Measurements from ENCODE around the gene TRMT2A. TPM values are rescaled to one million over a fixed set of nuclear protein-coding genes. Genes with fewer than 3 reads are reported as not detected.

Gene TRMT2A
- polyA plus RNA-seq, 1 of the 3 experiments (the other 2 are of a cell fraction), result 54.6 TPM

- Histone ChIP-seq H4K20me1 (ENCODE audit: insufficient read depth) (peaks cover 15% of the 10 kb centered on the region; the same call in 1 of the 2 replicates), H3K36me3 (replicated peaks in 1 of 2; ENCODE audit: control insufficient read depth in 1 of 2, insufficient read depth in 2 of 2, low read length in 1 of 2) (peaks cover 79 to 89% of the 10 kb centered on the region in 2 experiments), H3K27ac (ENCODE audit: low read depth in 2 of 2, low read length in 1 of 2) (no peak overlapping the region), H3K9me2 (no peaks in the 10 kb centered on the region), H3F3A (replicated peaks; ENCODE audit: insufficient read depth) (peaks cover 13% of the 10 kb centered on the region), H3K4me1 (ENCODE audit: control insufficient read depth in 1 of 2, insufficient read depth in 2 of 2, low read depth in 1 of 2, low read length in 1 of 2) (no peaks in the 10 kb centered on the region; a peak in 1 of 4 replicates), H3K4me2 (no peak overlapping the region), H3K79me2 (ENCODE audit: insufficient read depth) (peaks cover 68% of the 10 kb centered on the region), H2AFZ (ENCODE audit: low read depth) (no peak overlapping the region), H3K27me3 (ENCODE audit: insufficient read depth) (no peaks in the 10 kb centered on the region), H3K4me3 (ENCODE audit: low read depth in 2 of 2, low read length in 1 of 2) (no peak overlapping the region), H3K9ac (no peak overlapping the region), H3K9me3 (no peaks in the 10 kb centered on the region)
- TF ChIP-seq FOXM1 (IDR thresholded peaks at IDR 0.05; ENCODE audit: low read depth) (no peak), ELF1 (IDR thresholded peaks at IDR 0.05) (no peak), SIN3A (IDR thresholded peaks at IDR 0.05; ENCODE audit: borderline replicate concordance, low read depth, low read length) (no peak), MEF2A (IDR thresholded peaks at IDR 0.05; ENCODE audit: borderline replicate concordance, low read depth) (no peak), EP300 (IDR thresholded peaks at IDR 0.05; ENCODE audit: borderline replicate concordance in 1 of 2, low read depth in 1 of 2, low read length in 1 of 2) (no peak), TEAD4 (IDR thresholded peaks at IDR 0.05; ENCODE audit: borderline replicate concordance, insufficient read depth) (no peak)
- TF ChIP-seq, protein P1, sequence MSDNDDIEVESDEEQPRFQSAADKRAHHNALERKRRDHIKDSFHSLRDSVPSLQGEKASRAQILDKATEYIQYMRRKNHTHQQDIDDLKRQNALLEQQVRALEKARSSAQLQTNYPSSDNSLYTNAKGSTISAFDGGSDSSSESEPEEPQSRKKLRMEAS (IDR thresholded peaks at IDR 0.05; ENCODE audit: low read depth), result no peak
- CTCF ChIA-PET, result no interaction called here
- POLR2A ChIA-PET, result no interaction called here
- WGBS (ENCODE audit: low lambda C conversion rate), result 99% methylated on average over 11 of the region's 11 CpGs
- no peak for DNase-seq
Measured at GRCh38 chr22:20092477-20092854, 24.6 kb downstream of the TRMT2A start.

DNA sequence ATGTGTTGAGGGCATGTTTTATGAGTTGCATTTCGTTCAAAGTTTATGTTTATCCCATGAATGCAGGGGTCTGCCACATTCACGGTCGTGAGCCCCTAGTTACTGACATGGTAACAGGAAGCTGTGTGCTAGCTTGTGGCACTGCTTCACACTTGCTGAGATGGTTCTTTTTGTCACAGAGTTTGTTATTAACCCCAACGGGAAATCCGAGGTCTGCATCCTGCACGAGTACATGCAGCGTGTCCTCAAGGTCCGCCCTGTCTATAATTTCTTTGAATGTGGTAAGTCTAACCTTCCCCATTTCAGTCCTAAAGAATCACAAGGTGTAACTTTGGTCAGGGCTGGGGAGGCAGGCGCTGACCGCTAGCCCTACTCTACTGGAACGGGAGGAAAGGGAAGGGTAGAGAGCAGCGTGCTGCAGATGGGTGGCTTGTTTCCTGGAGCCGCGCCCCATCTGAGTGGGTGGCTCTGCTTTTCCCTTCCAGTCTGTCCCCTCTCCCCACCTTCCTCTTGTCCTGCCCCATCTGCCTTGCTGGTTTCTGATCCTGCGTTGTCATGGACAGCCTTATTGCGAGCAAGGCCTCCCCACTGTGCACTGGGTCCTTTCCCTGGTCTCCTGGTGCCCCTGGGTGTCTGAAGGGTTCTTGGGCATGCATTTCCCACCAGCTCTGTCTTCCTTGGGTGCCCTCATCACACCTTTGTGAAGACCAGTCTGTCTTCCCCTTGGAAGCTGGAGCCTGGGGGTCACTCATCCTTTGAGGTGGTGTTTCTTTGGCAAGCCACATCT is 25.1 kb downstream of the TRMT2A start:
- ChIA-PET POLR2A (no interaction called here), CTCF (interaction anchor here (1.5 to 1.7 kb wide), 2 partner anchors 129 to 361 kb away, joined by 4 read pairs; no protein-coding TSS in a partner anchor)
- no peak for DNase-seq
- Histone ChIP-seq H3K4me3 (ENCODE audit: low read depth in 2 of 2, low read length in 1 of 2) (no peak overlapping the region), H3K9me2 (no peaks in the 10 kb centered on the region), H4K20me1 (ENCODE audit: insufficient read depth) (peaks cover 21% of the 10 kb centered on the region; the same call in 1 of the 2 replicates), H2AFZ (ENCODE audit: low read depth) (no peak overlapping the region), H3K27me3 (ENCODE audit: insufficient read depth) (no peaks in the 10 kb centered on the region), H3K36me3 (replicated peaks in 1 of 2; ENCODE audit: control insufficient read depth in 1 of 2, insufficient read depth in 2 of 2, low read length in 1 of 2) (peaks cover 79 to 89% of the 10 kb centered on the region in 2 experiments), H3K79me2 (ENCODE audit: insufficient read depth) (peaks cover 68% of the 10 kb centered on the region), H3F3A (replicated peaks; ENCODE audit: insufficient read depth) (peaks cover 9% of the 10 kb centered on the region), H3K4me2 (no peak overlapping the region), H3K4me1 (ENCODE audit: control insufficient read depth in 1 of 2, insufficient read depth in 2 of 2, low read depth in 1 of 2, low read length in 1 of 2) (no peaks in the 10 kb centered on the region; a peak in 1 of 4 replicates), H3K27ac (ENCODE audit: low read depth in 2 of 2, low read length in 1 of 2) (no peak overlapping the region), H3K9me3 (no peaks in the 10 kb centered on the region), H3K9ac (no peak overlapping the region)
- TF ChIP-seq EP300 (IDR thresholded peaks at IDR 0.05; ENCODE audit: borderline replicate concordance in 1 of 2, low read depth in 1 of 2, low read length in 1 of 2) (no peak), SMC3 (IDR thresholded peaks at IDR 0.05; ENCODE audit: low read depth, low read length) (no peak), ZBTB33 (IDR thresholded peaks at IDR 0.05; ENCODE audit: borderline replicate concordance, low read depth) (no peak), TCF12 (IDR thresholded peaks at IDR 0.05) (no peak), MXI1 (IDR thresholded peaks at IDR 0.05; ENCODE audit: low read depth, low read length) (no peak), TEAD4 (IDR thresholded peaks at IDR 0.05; ENCODE audit: borderline replicate concordance, insufficient read depth) (no peak), POLR2AphosphoS5 (IDR thresholded peaks at IDR 0.05; ENCODE audit: low read depth, low read length) (no peak), FOXM1 (IDR thresholded peaks at IDR 0.05; ENCODE audit: low read depth) (no peak), NFIC (IDR thresholded peaks at IDR 0.05; ENCODE audit: borderline replicate concordance) (no peak), RFX5 (IDR thresholded peaks at IDR 0.05; ENCODE audit: low read length) (no peak), FOXJ3 (CRISPR knock-in tag; IDR thresholded peaks at IDR 0.05) (no peak), MEF2A (IDR thresholded peaks at IDR 0.05; ENCODE audit: borderline replicate concordance, low read depth) (no peak), RXRA (IDR thresholded peaks at IDR 0.05; ENCODE audit: borderline replicate concordance, low read depth) (no peak)
- TF ChIP-seq, protein P2, sequence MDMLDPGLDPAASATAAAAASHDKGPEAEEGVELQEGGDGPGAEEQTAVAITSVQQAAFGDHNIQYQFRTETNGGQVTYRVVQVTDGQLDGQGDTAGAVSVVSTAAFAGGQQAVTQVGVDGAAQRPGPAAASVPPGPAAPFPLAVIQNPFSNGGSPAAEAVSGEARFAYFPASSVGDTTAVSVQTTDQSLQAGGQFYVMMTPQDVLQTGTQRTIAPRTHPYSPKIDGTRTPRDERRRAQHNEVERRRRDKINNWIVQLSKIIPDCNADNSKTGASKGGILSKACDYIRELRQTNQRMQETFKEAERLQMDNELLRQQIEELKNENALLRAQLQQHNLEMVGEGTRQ (IDR thresholded peaks at IDR 0.05; ENCODE audit: borderline replicate concordance, low read depth, low read length), result no peak
- WGBS (ENCODE audit: low lambda C conversion rate), result over 99% methylated on average over 15 of the region's 16 CpGs

Data from SK-N-SH (cell line).